KMS-11 (cell line): ENCODE data around the gene GSDMA.

Experiments used
- H2AFZ ChIP-seq: fragments of 200-600 bp; sonication (generic); 2 replicates; pipeline ENCODE4 v1.6.1; 2016; ENCODE audit warnings: antibody characterized with exemption, mixed run types, low read depth
- H3K27ac ChIP-seq: fragments of 200-600 bp; sonication (generic); 2 replicates; pipeline ENCODE4 v1.6.1; 2016; ENCODE audit warnings: mild to moderate bottlenecking, mixed run types
- H3K27me3 ChIP-seq: fragments of 200-600 bp; sonication (generic); 2 replicates; pipeline ENCODE4 v1.6.1; 2017; ENCODE audit warnings: mild to moderate bottlenecking, low read depth, mixed run types, moderate library complexity; ENCODE audit not compliant: insufficient read depth
- H3K36me3 ChIP-seq: fragments of 200-600 bp; sonication (generic); 2 replicates; pipeline ENCODE4 v1.6.1; 2017; ENCODE audit warnings: mild to moderate bottlenecking, mixed run types; ENCODE audit not compliant: insufficient read depth
- H3K4me1 ChIP-seq: fragments of 200-600 bp; sonication (generic); 2 replicates; pipeline ENCODE4 v1.6.1; 2016; ENCODE audit warnings: mild to moderate bottlenecking, low read depth, mixed run types; ENCODE audit not compliant: poor library complexity, severe bottlenecking
- H3K4me2 ChIP-seq: fragments of 200-600 bp; sonication (generic); 2 replicates; pipeline ENCODE4 v1.7.0; 2016; ENCODE audit warnings: mild to moderate bottlenecking, mixed run types
- H3K4me3 ChIP-seq: fragments of 200-600 bp; sonication (generic); IDR thresholded peaks from 2 replicates; pipeline ENCODE4 v1.6.1; 2017; ENCODE audit warnings: low read depth, low read length, mixed read lengths; ENCODE audit not compliant: insufficient read depth
- H3K79me2 ChIP-seq: fragments of 200-600 bp; sonication (generic); 2 replicates; pipeline ENCODE4 v1.6.1; 2016; ENCODE audit warnings: low read depth, mixed run types; ENCODE audit not compliant: insufficient read depth
- H3K9ac ChIP-seq: fragments of 200-600 bp; sonication (generic); 2 replicates; pipeline ENCODE4 v1.6.1; 2016; ENCODE audit warnings: mild to moderate bottlenecking, mixed run types
- H4K20me1 ChIP-seq: fragments of 200-600 bp; sonication (generic); 2 replicates; pipeline ENCODE4 v1.6.1; 2016; ENCODE audit warnings: mild to moderate bottlenecking, mixed run types; ENCODE audit not compliant: insufficient read depth
- TF ChIP-seq, protein P1 (sequence below): fragments of 200-600 bp; sonication (generic); conservative IDR thresholded peaks from 2 replicates; pipeline ENCODE4 v1.6.1; 2017; ENCODE audit warnings: low read depth, mild to moderate bottlenecking, antibody characterized with exemption, low read length, moderate library complexity, mixed read lengths

The GSDMA gene

DNA sequence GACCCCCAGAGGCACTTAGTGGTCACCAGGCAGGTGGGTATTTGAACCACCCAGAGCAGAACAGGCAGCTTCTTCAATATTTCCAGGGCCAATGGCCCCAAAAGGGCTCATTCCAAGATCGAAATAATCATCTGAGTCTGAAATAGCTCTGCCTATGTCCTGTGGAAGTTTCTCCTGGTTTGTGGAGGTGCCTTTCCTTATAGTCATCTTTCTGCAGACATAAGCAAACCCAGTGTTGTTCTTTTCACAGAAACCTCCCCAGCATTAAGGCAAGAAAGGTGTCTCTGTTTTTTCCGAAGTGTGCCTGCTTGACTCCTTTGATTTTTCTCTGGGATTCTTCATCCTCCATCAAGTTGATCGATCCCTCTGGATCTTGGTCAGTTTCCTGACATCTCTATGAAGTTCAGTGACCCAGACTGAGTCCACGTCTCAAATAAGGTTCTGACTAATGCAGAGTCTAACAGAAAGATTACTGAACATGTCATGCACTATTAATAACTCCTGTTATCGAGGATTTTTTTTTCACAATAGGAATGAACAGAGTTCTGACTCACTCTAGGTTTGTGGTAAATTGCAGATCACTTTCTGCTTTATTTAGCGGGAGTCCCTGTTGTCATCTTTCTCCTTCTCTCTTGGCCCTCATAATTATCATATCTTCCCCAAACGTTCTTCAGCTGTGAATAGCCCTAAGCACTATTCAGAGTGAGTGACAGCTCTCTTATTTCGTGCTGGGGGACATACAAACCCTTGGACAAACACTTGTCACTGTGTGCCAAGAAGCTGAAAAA lies 33.8 kb upstream of the GSDMA start:
- no peaks in the 10 kb centered on the region for H3K27me3 ChIP-seq
- H3K4me1 ChIP-seq = peaks cover 59% of the 10 kb centered on the region
- H3K79me2 ChIP-seq = peaks cover 33% of the 10 kb centered on the region
- TF ChIP-seq, protein P1, sequence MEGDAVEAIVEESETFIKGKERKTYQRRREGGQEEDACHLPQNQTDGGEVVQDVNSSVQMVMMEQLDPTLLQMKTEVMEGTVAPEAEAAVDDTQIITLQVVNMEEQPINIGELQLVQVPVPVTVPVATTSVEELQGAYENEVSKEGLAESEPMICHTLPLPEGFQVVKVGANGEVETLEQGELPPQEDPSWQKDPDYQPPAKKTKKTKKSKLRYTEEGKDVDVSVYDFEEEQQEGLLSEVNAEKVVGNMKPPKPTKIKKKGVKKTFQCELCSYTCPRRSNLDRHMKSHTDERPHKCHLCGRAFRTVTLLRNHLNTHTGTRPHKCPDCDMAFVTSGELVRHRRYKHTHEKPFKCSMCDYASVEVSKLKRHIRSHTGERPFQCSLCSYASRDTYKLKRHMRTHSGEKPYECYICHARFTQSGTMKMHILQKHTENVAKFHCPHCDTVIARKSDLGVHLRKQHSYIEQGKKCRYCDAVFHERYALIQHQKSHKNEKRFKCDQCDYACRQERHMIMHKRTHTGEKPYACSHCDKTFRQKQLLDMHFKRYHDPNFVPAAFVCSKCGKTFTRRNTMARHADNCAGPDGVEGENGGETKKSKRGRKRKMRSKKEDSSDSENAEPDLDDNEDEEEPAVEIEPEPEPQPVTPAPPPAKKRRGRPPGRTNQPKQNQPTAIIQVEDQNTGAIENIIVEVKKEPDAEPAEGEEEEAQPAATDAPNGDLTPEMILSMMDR = no peak
- peak overlapping the region; percentile 97 for H3K27ac ChIP-seq
- peak overlapping the region; percentile 91 for H3K9ac ChIP-seq
- peak overlapping the region; percentile 12 for H3K4me3 ChIP-seq
- H4K20me1 ChIP-seq = no peaks in the 10 kb centered on the region; the same call in 1 of the 2 replicates
- H3K36me3 ChIP-seq = no peaks in the 10 kb centered on the region
- H2AFZ ChIP-seq = peak overlapping the region; percentile 2; the same call in 1 of the 2 replicates
- H3K4me2 ChIP-seq = peak overlapping the region; percentile 75

DNA sequence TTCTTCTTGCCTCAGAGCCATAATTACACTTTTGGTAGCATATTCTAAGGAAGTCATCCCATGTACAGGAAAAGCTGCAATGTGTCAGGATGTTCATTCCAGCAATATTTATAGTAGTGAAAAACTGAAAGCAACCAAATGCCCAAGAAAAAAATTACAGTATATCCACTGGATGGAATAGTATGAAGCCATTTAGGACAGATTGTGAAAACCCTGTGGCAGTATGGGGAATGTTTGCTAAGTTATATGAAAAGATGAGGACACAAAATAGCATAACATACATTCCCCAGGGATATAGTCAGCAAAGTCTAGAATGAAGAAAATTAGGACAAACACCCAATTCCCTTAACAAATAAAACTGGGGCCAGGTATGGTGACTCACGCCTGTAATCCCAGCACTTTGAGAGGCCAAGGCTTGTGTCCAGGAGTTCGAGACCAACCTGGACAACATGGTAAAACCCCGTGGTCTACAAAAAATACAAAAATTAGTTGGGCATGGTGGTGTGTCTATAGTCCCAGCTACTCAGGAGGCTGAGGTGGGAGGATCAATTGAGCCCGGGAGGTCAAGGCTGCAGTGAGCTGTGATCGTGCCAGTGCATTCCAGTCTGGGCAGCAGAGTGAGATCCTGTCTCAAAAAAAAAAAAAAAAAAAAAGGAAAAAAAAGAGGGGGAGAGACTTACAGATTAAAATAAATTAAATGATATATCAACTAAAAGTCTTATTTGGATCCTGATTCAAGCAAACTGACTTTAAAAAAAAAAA lies 33.0 kb upstream of the GSDMA start:
- peaks cover 55% of the 10 kb centered on the region for H3K4me1 ChIP-seq
- TF ChIP-seq, protein P1 = no peak
- H3K27ac ChIP-seq = peak overlapping the region; percentile 97
- peak overlapping the region; percentile 91 for H3K9ac ChIP-seq
- no peak overlapping the region for H2AFZ ChIP-seq
- no peaks in the 10 kb centered on the region for H4K20me1 ChIP-seq
- H3K4me3 ChIP-seq = no peak overlapping the region
- no peaks in the 10 kb centered on the region for H3K27me3 ChIP-seq
- no peaks in the 10 kb centered on the region for H3K36me3 ChIP-seq
- peaks cover 25% of the 10 kb centered on the region for H3K79me2 ChIP-seq
- H3K4me2 ChIP-seq = peak overlapping the region; percentile 75

DNA sequence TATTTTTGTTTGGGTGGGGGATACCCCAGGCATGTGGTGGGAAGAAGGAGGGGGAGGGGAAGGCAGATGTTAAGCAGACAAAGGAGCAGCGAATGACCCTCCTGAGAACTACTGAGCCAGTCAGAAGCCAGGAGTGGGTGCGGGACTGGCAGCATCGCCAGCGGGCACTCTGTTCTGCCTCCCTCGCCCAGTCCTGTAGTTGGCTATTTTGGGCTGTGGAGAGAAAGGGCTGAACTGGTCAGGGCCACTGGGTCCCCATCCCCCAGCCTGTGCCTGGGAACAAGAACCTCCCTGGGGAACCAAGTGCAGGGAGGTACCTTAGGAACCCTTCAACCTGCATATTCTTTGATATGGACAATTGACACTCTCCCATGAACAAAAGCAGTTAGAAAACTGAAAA lies 28.9 kb upstream of the GSDMA start:
- Histone ChIP-seq H3K79me2 (no peaks in the 10 kb centered on the region; the same call in 1 of the 2 replicates), H3K9ac (no peak overlapping the region), H3K27ac (no peak overlapping the region), H3K4me1 (peaks cover 66% of the 10 kb centered on the region), H3K4me2 (no peak overlapping the region), H2AFZ (no peak overlapping the region), H3K4me3 (no peak overlapping the region), H3K27me3 (no peaks in the 10 kb centered on the region), H3K36me3 (no peaks in the 10 kb centered on the region), H4K20me1 (no peaks in the 10 kb centered on the region)
- TF ChIP-seq, protein P1 = no peak

DNA sequence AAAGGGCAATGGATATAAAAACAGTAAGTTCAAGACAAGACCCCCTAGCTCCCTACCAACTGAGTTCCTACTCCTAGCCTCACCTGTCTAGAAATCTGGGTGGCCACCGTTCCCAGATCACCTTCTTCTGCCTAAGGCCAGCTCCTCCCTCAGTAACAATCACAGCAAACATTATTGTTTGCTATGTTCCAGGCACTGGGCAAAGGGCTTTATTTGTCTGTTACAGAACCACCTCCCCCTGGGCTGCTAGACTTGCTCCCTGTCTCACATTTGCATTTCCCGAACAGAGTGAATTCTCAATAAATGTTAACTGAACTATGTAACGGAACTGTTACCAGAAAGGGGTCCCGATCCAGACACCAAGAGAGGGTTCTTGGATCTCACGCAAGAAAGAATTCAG lies 28.5 kb upstream of the GSDMA start:
- H3K27ac ChIP-seq = no peak overlapping the region; the same call in 1 of the 2 replicates
- H3K27me3 ChIP-seq = no peaks in the 10 kb centered on the region
- TF ChIP-seq, protein P1 = no peak
- H4K20me1 ChIP-seq = no peaks in the 10 kb centered on the region
- H2AFZ ChIP-seq = no peak overlapping the region
- no peaks in the 10 kb centered on the region for H3K36me3 ChIP-seq
- no peaks in the 10 kb centered on the region; the same call in 1 of the 2 replicates for H3K79me2 ChIP-seq
- H3K4me3 ChIP-seq = no peak overlapping the region
- no peak overlapping the region for H3K4me2 ChIP-seq
- no peak overlapping the region for H3K9ac ChIP-seq
- peaks cover 66% of the 10 kb centered on the region for H3K4me1 ChIP-seq
